ENCODE data around the gene ARMC3. TPM values are rescaled to one million over a fixed set of nuclear protein-coding genes. Genes with fewer than 3 reads are reported as not detected.

Gene ARMC3
- total RNA-seq, 1 experiment from 2014 or later, result 0.09 TPM

GRCh38 chr10:23075672-23076071 lies 147.8 kb downstream of the ARMC3 start:
- no peaks in the 10 kb centered on the region for H3K9me3 ChIP-seq (ENCODE audit: control insufficient read depth, low read depth, low read length)
- H3K18ac ChIP-seq (ENCODE audit: insufficient read length, low read depth, low read length), result no peak overlapping the region
- WGBS (ENCODE audit: extremely low coverage, insufficient read length, low lambda C conversion rate), result no CpG with 5 or more reads among the region's 3 CpGs
- H3K14ac ChIP-seq (ENCODE audit: insufficient read depth, low read length), result no peak overlapping the region
- no peak overlapping the region for H4K5ac ChIP-seq (ENCODE audit: insufficient read length, low read depth, low read length)
- no peak overlapping the region for H2BK120ac ChIP-seq (ENCODE audit: low read depth, low read length, poor library complexity, severe bottlenecking)
- no peaks in the 10 kb centered on the region for H3K27me3 ChIP-seq (ENCODE audit: insufficient read depth, low read length)
- no peaks in the 10 kb centered on the region; a peak in 1 of 5 replicates for H3K9me3 Mint-ChIP-seq
- no peak overlapping the region for H2AK5ac ChIP-seq (ENCODE audit: insufficient read length, low read length)
- no peak overlapping the region for H3K4me3 Mint-ChIP-seq
- H3K4me1 Mint-ChIP-seq, result peaks cover 7 to 9% of the 10 kb centered on the region in 2 experiments
- H3K4ac ChIP-seq (ENCODE audit: low read depth, low read length), result no peak overlapping the region
- H2BK12ac ChIP-seq (ENCODE audit: insufficient read length, low read depth, low read length), result no peak overlapping the region
- H3K56ac ChIP-seq (ENCODE audit: insufficient read length, low read depth, low read length), result no peak overlapping the region
- H2BK5ac ChIP-seq (ENCODE audit: insufficient read length, low read length), result no peak overlapping the region
- TF ChIP-seq, protein P1, sequence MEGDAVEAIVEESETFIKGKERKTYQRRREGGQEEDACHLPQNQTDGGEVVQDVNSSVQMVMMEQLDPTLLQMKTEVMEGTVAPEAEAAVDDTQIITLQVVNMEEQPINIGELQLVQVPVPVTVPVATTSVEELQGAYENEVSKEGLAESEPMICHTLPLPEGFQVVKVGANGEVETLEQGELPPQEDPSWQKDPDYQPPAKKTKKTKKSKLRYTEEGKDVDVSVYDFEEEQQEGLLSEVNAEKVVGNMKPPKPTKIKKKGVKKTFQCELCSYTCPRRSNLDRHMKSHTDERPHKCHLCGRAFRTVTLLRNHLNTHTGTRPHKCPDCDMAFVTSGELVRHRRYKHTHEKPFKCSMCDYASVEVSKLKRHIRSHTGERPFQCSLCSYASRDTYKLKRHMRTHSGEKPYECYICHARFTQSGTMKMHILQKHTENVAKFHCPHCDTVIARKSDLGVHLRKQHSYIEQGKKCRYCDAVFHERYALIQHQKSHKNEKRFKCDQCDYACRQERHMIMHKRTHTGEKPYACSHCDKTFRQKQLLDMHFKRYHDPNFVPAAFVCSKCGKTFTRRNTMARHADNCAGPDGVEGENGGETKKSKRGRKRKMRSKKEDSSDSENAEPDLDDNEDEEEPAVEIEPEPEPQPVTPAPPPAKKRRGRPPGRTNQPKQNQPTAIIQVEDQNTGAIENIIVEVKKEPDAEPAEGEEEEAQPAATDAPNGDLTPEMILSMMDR (conservative IDR thresholded peaks at IDR 0.05), result no peak
- no peaks in the 10 kb centered on the region for H3K79me2 ChIP-seq (ENCODE audit: insufficient read depth, low read length)
- no peaks in the 10 kb centered on the region for H3K36me3 Mint-ChIP-seq (ENCODE audit: insufficient read depth in 1 of 3, low read depth in 3 of 3)
- no peak for DNase-seq
- no peaks in the 10 kb centered on the region for H3K79me1 ChIP-seq (ENCODE audit: insufficient read depth, low read depth, low read length, poor library complexity, severe bottlenecking)
- H3K4me2 ChIP-seq (ENCODE audit: insufficient read depth, insufficient read length, low read length), result no peak overlapping the region
- no peak overlapping the region for H3T11ph ChIP-seq (ENCODE audit: low read length)
- no peak overlapping the region for H4K91ac ChIP-seq (ENCODE audit: insufficient read length, low read depth, low read length)
- no peaks in the 10 kb centered on the region for H3K23me2 ChIP-seq (ENCODE audit: insufficient read length, low read depth, low read length, poor library complexity, severe bottlenecking)
- H3K27ac Mint-ChIP-seq, result no peak overlapping the region
- peaks cover 1% of the 10 kb centered on the region; the same call in 1 of the 2 replicates for H3K27me3 Mint-ChIP-seq (ENCODE audit: low read depth)
- H2BK15ac ChIP-seq (ENCODE audit: low read depth, low read length), result no peak overlapping the region
- no peak overlapping the region for H3K23ac ChIP-seq (ENCODE audit: insufficient read length, low read depth, low read length)
- no peak overlapping the region for H2AFZ ChIP-seq (ENCODE audit: low read length)
- no peak overlapping the region for H2BK20ac ChIP-seq (ENCODE audit: low read depth, low read length, poor library complexity, severe bottlenecking)
- no peak overlapping the region for H4K8ac ChIP-seq (replicated peaks; ENCODE audit: insufficient read length, low read depth, low read length)
- peaks cover 4% of the 10 kb centered on the region; the same call in 1 of the 2 replicates for H3K4me1 ChIP-seq (ENCODE audit: insufficient read depth, low read length)
- H3K27ac ChIP-seq (ENCODE audit: insufficient read length, low read depth, low read length), result no peak overlapping the region
- H3K9ac ChIP-seq (ENCODE audit: extremely low read depth, insufficient read length, low read length), result no peak overlapping the region
- H4K20me1 ChIP-seq (ENCODE audit: control insufficient read depth, insufficient read depth, insufficient read length), result no peaks in the 10 kb centered on the region

All from H9 (cell line).